Brain microvascular endothelial cell (primary cell): ENCODE data around the gene PRM1.

Source experiments
- DNase-seq: peaks from one replicate; pipeline ENCODE4 v3.0.0-alpha.2; 2020
- H3K27ac ChIP-seq: fragments of 250-450 bp; sonication (Bioruptor Pico); 2 replicates; pipeline ENCODE4 v1.5.1; 2020; ENCODE audit warnings: mild to moderate bottlenecking, moderate library complexity
- H3K27me3 ChIP-seq: fragments of 250-450 bp; sonication (Bioruptor Pico); replicated peaks from 2 replicates; pipeline ENCODE4 v1.5.1; 2020; ENCODE audit warnings: mild to moderate bottlenecking
- H3K36me3 ChIP-seq: fragments of 250-450 bp; sonication (Bioruptor Pico); replicated peaks from 2 replicates; pipeline ENCODE4 v1.5.1; 2020; ENCODE audit warnings: mild to moderate bottlenecking
- H3K4me3 ChIP-seq: 2 replicates; pipeline ENCODE4 v1.5.1; 2011; ENCODE audit warnings: low read depth, mild to moderate bottlenecking, control low read depth, low read length, moderate library complexity
- CTCF ChIP-seq: IDR thresholded peaks from 2 replicates; pipeline ENCODE4 v1.5.1; 2011; ENCODE audit warnings: low read depth, mild to moderate bottlenecking, moderate library complexity, low read length, control low read depth, inconsistent platforms; ENCODE audit errors: missing control alignments
- in situ Hi-C: cut with HindIII; loops from 2 replicates; pipeline ENCODE4 v1.10.0; 2017; ENCODE audit warnings: low sequenced_read_pairs, low pct_ligation_motif_present

Gene PRM1

GRCh38 chr16:11240636-11241473, 40.3 kb downstream of the PRM1 start:
- Histone ChIP-seq H3K27me3 (no peaks in the 10 kb centered on the region), H3K36me3 (no peaks in the 10 kb centered on the region), H3K4me3 (no peak overlapping the region), H3K27ac (no peak overlapping the region)
- no peak for DNase-seq
- no peak for TF ChIP-seq CTCF
- in situ Hi-C loops: no loop called here

GRCh38 chr16:11239644-11240632, 41.2 kb downstream of the PRM1 start:
- Histone ChIP-seq H3K27me3 (no peaks in the 10 kb centered on the region), H3K4me3 (no peak overlapping the region), H3K36me3 (no peaks in the 10 kb centered on the region), H3K27ac (no peak overlapping the region)
- no peak for DNase-seq
- TF ChIP-seq CTCF: no peak
- in situ Hi-C loops: no loop called here

DNA sequence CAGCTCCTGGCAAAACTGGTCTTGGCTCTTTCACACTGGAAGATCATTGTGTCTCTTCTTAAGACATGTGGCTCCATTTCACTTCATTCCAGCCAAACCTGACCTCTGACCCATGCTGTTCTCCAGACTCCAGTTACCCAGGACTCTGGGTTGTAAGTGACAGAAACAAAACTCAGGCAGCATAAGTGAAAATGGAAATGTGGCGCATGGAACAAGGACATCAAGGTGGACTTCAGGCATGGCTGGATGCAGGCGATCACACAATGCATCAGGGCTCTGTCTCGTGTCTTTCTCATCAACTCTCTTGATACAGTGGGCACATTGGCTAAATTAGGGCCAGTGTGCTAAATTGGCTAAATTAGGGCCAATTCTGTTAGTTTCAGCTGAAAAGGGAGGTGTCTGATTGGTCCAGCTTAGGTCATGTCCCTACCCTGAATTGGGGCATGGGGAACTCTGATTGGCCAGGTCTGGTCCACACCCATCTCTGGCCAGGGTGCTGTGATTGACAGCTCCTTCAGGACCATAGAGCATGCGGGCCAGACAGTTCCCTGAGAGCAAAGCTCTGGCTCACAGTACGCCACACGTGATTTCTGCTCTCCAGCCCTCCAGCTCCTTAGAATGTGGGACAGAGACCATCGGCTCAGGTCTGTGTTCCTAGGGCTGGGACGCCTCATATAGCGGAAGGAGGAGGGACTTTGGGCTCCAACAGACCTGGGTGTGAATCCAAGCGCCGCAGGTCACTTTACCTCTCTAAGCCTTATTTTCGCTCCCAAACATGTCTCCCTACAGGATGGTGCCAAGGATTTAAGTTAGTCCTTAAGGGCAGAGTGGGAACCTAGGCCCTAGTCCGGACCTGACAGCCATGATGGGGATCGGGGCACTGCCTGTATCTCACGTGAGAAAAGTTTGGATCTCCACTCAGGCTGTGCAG, 42.6 kb downstream of the PRM1 start:
- H3K36me3 ChIP-seq: no peaks in the 10 kb centered on the region
- H3K27me3 ChIP-seq: no peaks in the 10 kb centered on the region
- H3K27ac ChIP-seq: no peak overlapping the region
- no peak for DNase-seq
- no peak for TF ChIP-seq CTCF
- in situ Hi-C loops: no loop called here
- H3K4me3 ChIP-seq: no peak overlapping the region

DNA sequence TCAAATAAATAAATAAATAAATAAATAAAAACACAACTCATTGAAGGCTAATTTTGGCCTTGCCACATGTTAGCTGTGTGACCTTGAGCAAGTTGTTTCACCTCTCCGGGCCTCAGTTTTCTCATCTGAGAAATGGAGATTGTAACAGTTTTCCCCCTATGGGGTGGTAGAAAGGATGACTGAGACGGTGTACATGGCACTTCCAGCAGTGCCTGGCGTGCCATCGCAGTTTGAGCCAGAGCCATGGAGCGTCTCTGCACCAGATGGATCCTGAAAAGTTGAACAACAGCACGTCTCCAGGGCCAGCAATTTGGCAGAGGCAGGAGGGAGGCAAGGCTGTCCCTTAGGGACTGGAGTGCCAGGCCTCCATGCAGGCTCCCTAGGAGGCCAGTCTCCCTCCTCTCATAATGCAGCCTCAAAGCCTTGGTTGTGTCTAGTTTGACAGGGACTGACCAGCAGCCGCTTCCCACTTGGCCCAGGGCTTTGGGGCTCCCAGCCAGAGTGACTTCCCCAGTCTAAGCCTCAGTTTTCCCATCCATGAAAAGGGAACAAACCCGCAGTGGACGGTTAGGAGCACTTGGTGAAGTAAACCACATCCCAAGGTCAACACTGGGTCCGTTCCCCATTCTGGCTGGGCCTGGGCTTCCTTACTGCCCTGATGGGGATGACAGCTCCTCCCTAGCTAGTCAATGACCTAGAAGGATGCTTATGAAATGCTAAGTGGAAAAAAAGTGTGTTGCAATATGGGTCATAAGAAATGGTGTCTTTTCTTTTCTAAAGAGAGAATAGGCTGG, 44.5 kb downstream of the PRM1 start:
- Histone ChIP-seq H3K27ac (no peak overlapping the region), H3K27me3 (no peaks in the 10 kb centered on the region), H3K4me3 (no peak overlapping the region), H3K36me3 (no peaks in the 10 kb centered on the region)
- in situ Hi-C loops: no loop called here
- no peak for DNase-seq
- no peak for TF ChIP-seq CTCF

DNA sequence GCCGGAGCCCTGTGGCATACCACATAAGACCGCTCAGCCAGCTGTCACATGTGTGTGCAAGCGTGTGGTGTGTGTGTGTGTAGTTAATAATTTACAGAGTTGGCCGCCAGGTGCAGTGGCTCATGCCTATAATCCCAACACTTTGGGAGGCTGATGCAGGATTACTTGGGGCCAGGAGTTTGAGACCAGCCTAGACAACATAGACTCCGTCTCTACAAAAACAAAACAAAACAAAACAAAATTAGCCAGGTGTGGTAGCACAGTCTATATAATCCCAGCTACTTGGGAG, 45.5 kb downstream of the PRM1 start:
- no peak overlapping the region for H3K27ac ChIP-seq
- no peak overlapping the region for H3K4me3 ChIP-seq
- H3K27me3 ChIP-seq: no peaks in the 10 kb centered on the region
- in situ Hi-C loops: no loop called here
- no peak for TF ChIP-seq CTCF
- H3K36me3 ChIP-seq: no peaks in the 10 kb centered on the region
- DNase-seq: no peak
